Measurements from ENCODE around the gene DDT.
"Not testable (repeated sequence)": the region's sequence is repeated elsewhere in the genome, so short reads cannot be mapped to it uniquely, and the experiment has no call there.

DDT gene

GRCh38 chr22:23949764-23950163, 24.5 kb downstream of the DDT start:
- not testable (repeated sequence) for DNase-seq

GRCh38 chr22:23947391-23947790, 26.9 kb downstream of the DDT start:
- DNase-seq: not testable (repeated sequence)

- not testable (repeated sequence) for DNase-seq
Observed at GRCh38 chr22:23940166-23940565, 34.1 kb downstream of the DDT start.

- no peak for DNase-seq
Observed at GRCh38 chr22:23939017-23939357, 35.3 kb downstream of the DDT start.

- no peak for DNase-seq
Observed at GRCh38 chr22:23938328-23939016, 35.8 kb downstream of the DDT start.

- DNase-seq: no peak
Observed at GRCh38 chr22:23926561-23926960, 47.7 kb downstream of the DDT start.

GRCh38 chr22:23925020-23925606, 49.1 kb downstream of the DDT start:
- no peak for DNase-seq

- no peak for DNase-seq
Observed at GRCh38 chr22:23922921-23923320, 51.3 kb downstream of the DDT start.

- DNase-seq: not testable (repeated sequence)
Observed at GRCh38 chr22:23921586-23922201, 52.5 kb downstream of the DDT start.
